CD14-positive monocyte (primary cell): ENCODE results near the gene EMILIN1. TPM values are rescaled to one million over a fixed set of nuclear protein-coding genes. Genes with fewer than 3 reads are reported as not detected.
A peak's percentile ranks its signal among the peaks of the same experiment; 100 is the strongest.

Experiments
- DNase-seq, 3 donors: peaks; one replicate each; pipeline ENCODE4 v3.0.0-alpha.2; 2011 to 2022
- H2AFZ ChIP-seq: 2 replicates; pipeline ENCODE4 v1.6.0; 2012; ENCODE audit warnings: mild to moderate bottlenecking, low read depth, low read length, inconsistent platforms; ENCODE audit not compliant: insufficient read depth, poor library complexity, severe bottlenecking
- H3K27ac ChIP-seq, 2 donors: 1 replicate in 1 of 2; 2 replicates in 1 of 2; pipeline ENCODE4 v1.5.1; 2012 to 2013; ENCODE audit warnings: low read length in 2 of 2, control low read depth in 1 of 2, inconsistent platforms in 1 of 2, low read depth in 1 of 2, mild to moderate bottlenecking in 1 of 2
- H3K27me3 ChIP-seq, 2 donors: one replicate each; pipeline versions ENCODE4 v1.6.0 to v1.6.1; 2011 to 2013; ENCODE audit warnings: low read length in 2 of 2; ENCODE audit not compliant: control insufficient read depth in 2 of 2, insufficient read depth in 2 of 2
- H3K36me3 ChIP-seq, 2 donors: replicated peaks in 1 of 2; 1 replicate in 1 of 2; 2 replicates in 1 of 2; pipeline versions ENCODE4 v1.5.1 to v1.6.1; 2012 to 2013; ENCODE audit warnings: low read length in 2 of 2, control low read depth in 1 of 2, inconsistent platforms in 1 of 2, mild to moderate bottlenecking in 1 of 2; ENCODE audit not compliant: insufficient read depth in 2 of 2, control insufficient read depth in 1 of 2
- H3K4me1 ChIP-seq, 2 donors: 1 replicate in 1 of 2; 2 replicates in 1 of 2; pipeline versions ENCODE4 v1.5.1 to v1.6.1; 2012 to 2013; ENCODE audit warnings: low read length in 2 of 2, control low read depth in 1 of 2, inconsistent platforms in 1 of 2, mild to moderate bottlenecking in 1 of 2, moderate library complexity in 1 of 2; ENCODE audit not compliant: insufficient read depth in 2 of 2, control insufficient read depth in 1 of 2
- H3K4me2 ChIP-seq: replicated peaks from 2 replicates; pipeline ENCODE3; 2012; ENCODE audit warnings: low read length, moderate library complexity, mild to moderate bottlenecking; ENCODE audit not compliant: poor library complexity, severe bottlenecking; ENCODE audit errors: extremely low read depth
- H3K4me3 ChIP-seq, 3 experiments: fragments of 200-600 bp in 1 of 3; sonication (generic) in 1 of 3; replicated peaks in 1 of 3; 1 replicate in 2 of 3; 2 replicates in 1 of 3; pipeline ENCODE4 v1.5.1; 2011 to 2013; ENCODE audit warnings: low read length in 3 of 3, mild to moderate bottlenecking in 3 of 3, control low read depth in 2 of 3, low read depth in 2 of 3, inconsistent platforms in 1 of 3, moderate library complexity in 1 of 3
- H3K79me2 ChIP-seq: 2 replicates; pipeline ENCODE4 v1.6.0; 2012; ENCODE audit warnings: mild to moderate bottlenecking, control low read depth, inconsistent platforms, low read length, moderate library complexity; ENCODE audit not compliant: insufficient read depth
- H3K9ac ChIP-seq: 2 replicates; pipeline ENCODE4 v1.6.0; 2017; ENCODE audit warnings: low read length, mild to moderate bottlenecking; ENCODE audit not compliant: insufficient read depth, poor library complexity, severe bottlenecking
- H3K9me3 ChIP-seq, 2 donors: replicated peaks in 1 of 2; 1 replicate in 1 of 2; 2 replicates in 1 of 2; pipeline versions ENCODE4 v1.5.1 to v1.6.1; 2012 to 2013; ENCODE audit warnings: low read length in 2 of 2, control low read depth in 1 of 2; ENCODE audit not compliant: control insufficient read depth in 1 of 2, insufficient read depth in 1 of 2
- H4K20me1 ChIP-seq: 2 replicates; pipeline ENCODE4 v1.6.0; 2012; ENCODE audit warnings: mild to moderate bottlenecking, low read length, control low read depth, moderate library complexity; ENCODE audit not compliant: insufficient read depth
- H3K27ac Mint-ChIP-seq, 7 donors: one replicate each; pipeline ENCODE4 v1.8.0; 2020; ENCODE audit warnings: mild to moderate bottlenecking in 7 of 7, mixed read lengths in 7 of 7, moderate library complexity in 6 of 7, inconsistent platforms in 2 of 7
- H3K27me3 Mint-ChIP-seq, 3 donors: one replicate each; pipeline ENCODE4 v1.8.0; 2021 to 2022; ENCODE audit warnings: low read depth in 3 of 3, mild to moderate bottlenecking in 3 of 3, mixed read lengths in 3 of 3, moderate library complexity in 3 of 3, inconsistent platforms in 1 of 3
- H3K36me3 Mint-ChIP-seq, 2 donors: one replicate each; pipeline ENCODE4 v1.8.0; 2020; ENCODE audit warnings: mixed read lengths in 2 of 2, inconsistent platforms in 1 of 2, mild to moderate bottlenecking in 1 of 2
- H3K4me1 Mint-ChIP-seq: one replicate; pipeline ENCODE4 v1.8.0; 2020; ENCODE audit warnings: mild to moderate bottlenecking, mixed read lengths
- H3K4me3 Mint-ChIP-seq, 2 donors: one replicate each; pipeline ENCODE4 v1.8.0; 2020; ENCODE audit warnings: mild to moderate bottlenecking in 2 of 2, mixed read lengths in 2 of 2, moderate library complexity in 1 of 2
- H3K9me3 Mint-ChIP-seq, 7 donors: one replicate each; pipeline ENCODE4 v1.8.0; 2020 to 2022; ENCODE audit warnings: mixed read lengths in 7 of 7, mild to moderate bottlenecking in 6 of 7, moderate library complexity in 6 of 7, inconsistent platforms in 2 of 7
- CTCF ChIP-seq: fragments of 200-600 bp; IDR thresholded peaks from one replicate; pipeline ENCODE4 v1.8.0; 2022; ENCODE audit warnings: antibody characterized with exemption, mild to moderate bottlenecking
- WGBS: methylation state at CpG from one replicate; pipeline ENCODE4 v1.1.5; 2013; ENCODE audit warnings: missing lambda C conversion rate; ENCODE audit not compliant: insufficient coverage; 5-methylcytosine and 5-hydroxymethylcytosine counted together
- intact Hi-C, 2 donors: fragments of 100-400 bp; cut with micrococcal nuclease; formaldehyde crosslinking; loops; one replicate each; pipeline versions ENCODE4 v1.15.0 to v1.15.1; 2023
- polyA plus RNA-seq, 3 donors: library from polyadenylated mRNA; depleted of rRNA in 1 of 3; unstranded in 2 of 3; stranded (reverse) in 1 of 3; fragments of 300-500 nt in 2 of 3; fragments of >200 nt in 1 of 3; fragmentation: Illumina TruSeq in 2 of 3; gene quantifications; 1 replicate in 2 of 3; 2 replicates in 1 of 3; pipeline ENCODE4 v1.2.3, GENCODE V29; 2012 to 2021

Gene EMILIN1
- polyA plus RNA-seq, 3 donors, result 0.43 to 1.0 (median 0.44) TPM

GRCh38 chr2:27076323-27076722 lies 2.1 kb upstream of the EMILIN1 start:
- no peak overlapping the region for H3K4me3 ChIP-seq
- Mint-ChIP-seq H3K4me3 (peak overlapping the region in 1 of 2 donors; percentile 8), H3K4me1 (peaks cover 69% of the 10 kb centered on the region), H3K9me3 (peaks cover 0 to 2% (median 0%) of the 10 kb centered on the region in 7 donors), H3K27ac (peak overlapping the region in 2 of 7 donors; percentile 17 to 28), H3K36me3 (no peaks in the 10 kb centered on the region), H3K27me3 (peaks cover 0 to 7% (median 0%) of the 10 kb centered on the region in 3 donors)
- TF ChIP-seq CTCF, result no peak
- intact Hi-C loops, result no loop called here
- DNase-seq, result peak; percentile 17 to 61 (median 22)
- no peak overlapping the region for H3K27ac ChIP-seq
- no peaks in the 10 kb centered on the region for H3K9me3 ChIP-seq
- WGBS, result 90% methylated on average over 1 of the region's 4 CpGs
- no peak overlapping the region for H3K9ac ChIP-seq
- H4K20me1 ChIP-seq, result no peaks in the 10 kb centered on the region
- H2AFZ ChIP-seq, result no peak overlapping the region
- no peak overlapping the region for H3K4me2 ChIP-seq
- H3K4me1 ChIP-seq, result peaks cover 50 to 61% of the 10 kb centered on the region in 2 donors
- H3K27me3 ChIP-seq, result no peaks in the 10 kb centered on the region
- H3K79me2 ChIP-seq, result peaks cover 5% of the 10 kb centered on the region
- no peaks in the 10 kb centered on the region for H3K36me3 ChIP-seq

- intact Hi-C loops, result no loop called here
- Mint-ChIP-seq H3K9me3 (peaks cover 0 to 2% (median 0%) of the 10 kb centered on the region in 7 donors), H3K27me3 (peaks cover 0 to 7% (median 0%) of the 10 kb centered on the region in 3 donors), H3K27ac (peak overlapping the region in 1 of 7 donors; percentile 71), H3K4me3 (no peak overlapping the region), H3K4me1 (peaks cover 72% of the 10 kb centered on the region), H3K36me3 (no peaks in the 10 kb centered on the region)
- H3K27ac ChIP-seq, result no peak overlapping the region
- no peak for DNase-seq
- peaks cover 5% of the 10 kb centered on the region for H3K79me2 ChIP-seq
- WGBS, result 87% methylated on average over 6 of the region's 7 CpGs
- no peak for TF ChIP-seq CTCF
- no peaks in the 10 kb centered on the region for H3K27me3 ChIP-seq
- H3K4me3 ChIP-seq, result no peak overlapping the region
- H3K36me3 ChIP-seq, result no peaks in the 10 kb centered on the region
- no peaks in the 10 kb centered on the region for H3K9me3 ChIP-seq
- H3K4me1 ChIP-seq, result peaks cover 54 to 65% of the 10 kb centered on the region in 2 donors
- no peak overlapping the region for H3K4me2 ChIP-seq
- no peak overlapping the region for H3K9ac ChIP-seq
- H4K20me1 ChIP-seq, result no peaks in the 10 kb centered on the region
- no peak overlapping the region for H2AFZ ChIP-seq
Measured at GRCh38 chr2:27077231-27077630, 1.2 kb upstream of the EMILIN1 start.
